Colon (tissue), 2 donors: ENCODE data around the gene TCERG1.

Experiments used
- FAIRE-seq: peaks from 2 replicates; lab custom pipeline; 2012; peaks lifted over from hg19 to GRCh38; lab: Jason Lieb, UNC
- donor health status: control.
- donor health status: control.

Gene TCERG1

GRCh38 chr5:146458894-146459293, 11.8 kb downstream of the TCERG1 start:
- no peak for FAIRE-seq

- FAIRE-seq = no peak
Measured at GRCh38 chr5:146461319-146461718, 14.2 kb downstream of the TCERG1 start.

- no peak for FAIRE-seq
Measured at GRCh38 chr5:146463446-146463845, 16.3 kb downstream of the TCERG1 start.

GRCh38 chr5:146466521-146467349, 19.6 kb downstream of the TCERG1 start:
- peak; percentile 64 for FAIRE-seq

DNA sequence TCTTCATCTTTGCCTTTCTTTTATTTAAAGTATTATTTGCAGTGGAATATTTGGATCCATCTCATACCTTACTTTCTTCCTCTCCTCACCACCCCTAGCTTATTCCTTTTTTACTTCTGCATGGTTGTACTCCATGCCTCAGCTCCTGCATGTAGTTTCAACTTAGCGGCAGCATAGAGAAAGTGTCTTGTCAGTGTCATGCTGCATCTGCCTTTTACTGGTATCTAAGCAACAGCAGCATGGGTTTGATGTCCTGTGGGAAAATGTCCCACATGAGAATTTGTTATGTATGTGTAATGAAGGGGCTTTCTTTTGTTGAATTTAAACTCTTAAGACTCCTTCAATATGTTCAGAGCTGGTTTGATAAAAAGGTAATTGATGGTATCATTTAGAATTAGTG, 20.6 kb downstream of the TCERG1 start:
- no peak for FAIRE-seq

DNA sequence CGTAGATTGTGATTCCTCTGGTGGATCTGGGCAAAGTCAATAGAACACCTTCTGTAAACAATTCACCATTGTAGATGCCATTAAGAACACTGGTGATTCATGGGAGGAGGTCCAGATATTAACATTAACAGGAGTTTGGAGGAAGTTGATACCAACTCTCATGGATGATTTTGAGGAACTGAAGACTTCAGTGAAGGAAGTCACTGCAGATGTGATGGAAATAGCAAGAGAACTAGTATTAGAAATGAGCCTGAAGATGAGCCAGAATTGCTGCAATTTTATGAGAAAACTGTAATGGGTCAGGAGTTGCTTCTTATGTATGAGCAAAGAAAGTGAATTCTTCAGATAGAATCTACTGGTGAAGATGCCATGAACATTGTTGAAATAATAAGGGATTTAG, 26.9 kb downstream of the TCERG1 start:
- no peak for FAIRE-seq

GRCh38 chr5:146475190-146475780, 28.2 kb downstream of the TCERG1 start:
- FAIRE-seq = no peak

- no peak for FAIRE-seq
Measured at GRCh38 chr5:146475906-146476305, 28.8 kb downstream of the TCERG1 start.

- FAIRE-seq = no peak
Measured at GRCh38 chr5:146482775-146483174, 35.6 kb downstream of the TCERG1 start.

DNA sequence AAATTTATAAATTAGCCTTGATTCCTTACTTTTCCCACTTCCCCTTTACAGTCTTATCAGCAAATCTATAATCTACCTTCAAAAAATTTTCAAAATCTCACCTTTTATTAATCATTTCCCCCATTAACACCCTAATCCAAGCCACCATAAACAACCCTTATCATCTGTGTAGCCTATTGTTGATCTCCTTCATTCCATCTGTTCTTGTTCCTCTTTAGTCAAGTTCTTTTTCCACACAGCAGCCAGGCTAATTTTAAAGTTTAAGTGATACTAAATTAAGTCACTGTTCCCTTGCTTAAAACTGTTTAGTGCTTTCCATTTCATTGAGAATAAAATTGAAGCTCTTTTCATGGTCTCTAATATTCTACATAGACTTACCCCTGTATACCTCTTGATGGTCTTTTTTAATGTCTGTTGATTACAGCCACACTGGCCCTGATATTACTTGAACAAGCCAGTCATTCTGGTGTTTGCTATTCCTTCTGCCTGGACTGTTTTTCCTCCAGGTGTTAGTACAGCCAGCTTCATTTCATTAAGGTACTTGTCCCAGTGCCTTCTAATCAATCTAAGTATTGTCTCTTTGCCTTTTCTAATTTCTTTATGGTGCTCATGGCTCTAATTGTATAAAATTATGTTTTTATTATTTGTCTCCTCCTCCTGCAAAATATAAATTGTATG, 37.7 kb downstream of the TCERG1 start:
- FAIRE-seq = no peak

- no peak for FAIRE-seq
Measured at GRCh38 chr5:146490089-146490843, 43.1 kb downstream of the TCERG1 start.

DNA sequence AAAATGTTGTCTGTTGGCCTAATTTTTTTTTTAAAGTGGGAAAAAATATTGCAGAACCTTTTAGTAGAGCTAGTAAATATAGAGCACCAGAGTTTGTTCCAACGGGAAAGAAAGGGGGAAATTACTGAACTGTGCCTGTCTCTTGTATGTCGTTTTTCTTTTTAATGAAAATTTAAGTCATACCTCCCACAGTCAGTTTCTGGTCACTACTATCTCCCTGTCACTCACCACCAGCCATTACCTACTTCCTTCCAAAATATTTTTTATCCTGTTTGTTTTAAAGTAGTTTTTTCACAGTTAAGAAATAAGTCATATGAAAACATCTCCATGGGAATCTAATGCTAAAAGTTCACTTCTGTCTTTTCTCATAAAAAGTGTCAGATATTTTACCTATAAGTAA, 47.5 kb downstream of the TCERG1 start:
- no peak for FAIRE-seq

GRCh38 chr5:146499680-146500079, 52.5 kb downstream of the TCERG1 start:
- FAIRE-seq = no peak

DNA sequence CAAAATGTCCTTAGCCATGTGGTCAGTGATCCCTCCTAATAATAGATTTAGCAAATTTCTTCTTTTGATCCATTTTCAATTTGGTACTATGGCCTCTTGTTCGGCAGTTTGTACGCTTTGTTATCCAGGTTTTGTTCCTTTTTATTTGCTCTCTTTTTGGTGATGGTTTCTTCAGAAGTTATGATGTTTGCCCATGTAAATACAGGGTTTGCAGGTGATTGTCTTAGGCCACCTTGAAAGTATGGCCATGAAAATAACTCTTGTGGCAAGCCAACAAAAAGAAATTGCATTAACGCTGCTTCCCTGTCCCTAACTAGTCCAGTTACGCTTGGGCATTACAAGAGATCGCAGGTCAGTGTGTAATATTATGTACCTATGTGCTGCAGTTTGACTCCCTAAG, 60.3 kb downstream of the TCERG1 start:
- no peak for FAIRE-seq

- FAIRE-seq = no peak
Measured at GRCh38 chr5:146510559-146511125, 63.5 kb downstream of the TCERG1 start.

- no peak for FAIRE-seq
Measured at GRCh38 chr5:146513462-146513861, 66.3 kb downstream of the TCERG1 start.

- FAIRE-seq = no peak
Measured at GRCh38 chr5:146514575-146514974, 67.4 kb downstream of the TCERG1 start.

- FAIRE-seq = no peak
Measured at GRCh38 chr5:146515473-146516150, 68.5 kb downstream of the TCERG1 start.

- no peak for FAIRE-seq
Measured at GRCh38 chr5:146516151-146516475, 69.0 kb downstream of the TCERG1 start, which contains the start of gene GPR151. GPR151 (minus strand) TSS chr5:146516190; CDS start chr5:146516113, 77 bp downstream.

DNA sequence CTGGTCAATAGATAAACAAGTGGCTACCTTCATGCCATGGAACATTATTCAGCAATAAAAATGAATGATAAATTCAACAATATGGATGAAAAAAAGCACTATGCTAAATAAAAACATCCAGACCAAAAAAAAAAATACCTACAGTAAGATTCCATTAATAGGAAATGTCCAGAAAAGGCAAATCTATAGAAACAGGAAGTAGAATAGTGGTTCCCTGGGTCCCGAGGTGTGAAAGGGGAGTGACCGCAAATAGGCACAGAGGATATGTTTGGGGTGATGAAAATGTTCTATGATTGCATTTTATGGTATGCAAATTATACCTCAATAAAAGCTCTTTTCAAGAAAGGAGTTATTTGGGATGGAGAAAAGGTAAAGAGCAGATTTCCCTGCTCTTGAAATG, 72.4 kb downstream of the TCERG1 start:
- FAIRE-seq = no peak

- no peak for FAIRE-seq
Measured at GRCh38 chr5:146520731-146521130, 73.6 kb downstream of the TCERG1 start.
